Measurements from ENCODE around the gene PSAP. TPM values are rescaled to one million over a fixed set of nuclear protein-coding genes. Genes with fewer than 3 reads are reported as not detected.

PSAP gene
- total RNA-seq, 6 experiments from 2014 or later: 520 to 743 (median 570) TPM

DNA sequence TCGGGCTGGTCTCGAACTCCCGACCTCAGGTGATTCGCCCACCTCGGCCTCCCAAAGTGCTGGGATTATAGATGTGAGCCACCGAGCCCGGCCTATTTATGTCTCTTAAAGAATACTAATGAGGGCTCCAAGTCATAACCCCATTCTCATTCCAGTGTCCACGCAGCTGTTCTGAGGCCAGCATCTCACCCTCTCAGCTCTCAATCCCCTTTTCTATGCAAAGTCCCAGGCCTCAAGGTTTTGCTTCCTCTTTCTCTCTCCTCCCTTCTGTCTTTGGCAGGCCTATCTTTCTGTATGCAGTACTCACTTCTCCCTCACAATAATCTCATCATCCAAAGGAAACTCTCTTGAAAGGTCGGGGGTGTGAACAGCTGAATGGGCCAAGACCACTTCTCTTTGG lies 49.7 kb downstream of the PSAP start:
- no peak for ATAC-seq
- H3K4me1 ChIP-seq: peaks cover 0 to 5% (median 0%) of the 10 kb centered on the region in 4 donors
- H3K27me3 ChIP-seq: no peaks in the 10 kb centered on the region
- WGBS (ENCODE audit: insufficient coverage, low coverage, low lambda C conversion rate, missing lambda C conversion rate): 91% methylated on average over 9 of the region's 9 CpGs
- no peak for DNase-seq
- no peak for TF ChIP-seq POLR2A (IDR thresholded peaks at IDR 0.05)
- no peak for TF ChIP-seq CTCF (IDR thresholded peaks at IDR 0.05)
- no peak overlapping the region for H3K4me3 ChIP-seq
- no peak overlapping the region for H3K27ac ChIP-seq
- H3K9me3 ChIP-seq: no peaks in the 10 kb centered on the region
- intact Hi-C loops (cut with DNase I): no loop called here
- H3K36me3 ChIP-seq: no peaks in the 10 kb centered on the region

- Histone ChIP-seq H3K36me3 (no peaks in the 10 kb centered on the region), H3K27ac (no peak overlapping the region), H3K4me1 (peaks cover 0 to 5% (median 0%) of the 10 kb centered on the region in 4 donors), H3K27me3 (no peaks in the 10 kb centered on the region), H3K4me3 (no peak overlapping the region), H3K9me3 (no peaks in the 10 kb centered on the region)
- 0% methylated on average over 1 of the region's 3 CpGs for WGBS (ENCODE audit: insufficient coverage, low coverage, low lambda C conversion rate, missing lambda C conversion rate)
- DNase-seq: peak in 1 of 3 donors; percentile 75
- intact Hi-C loops (cut with DNase I): no loop called here
- TF ChIP-seq CTCF (IDR thresholded peaks at IDR 0.05) (no peak), POLR2A (IDR thresholded peaks at IDR 0.05) (no peak)
- peak; percentile 44 to 77 (median 66) for ATAC-seq
Measured at GRCh38 chr10:71799608-71800453, 51.2 kb downstream of the PSAP start.

DNA sequence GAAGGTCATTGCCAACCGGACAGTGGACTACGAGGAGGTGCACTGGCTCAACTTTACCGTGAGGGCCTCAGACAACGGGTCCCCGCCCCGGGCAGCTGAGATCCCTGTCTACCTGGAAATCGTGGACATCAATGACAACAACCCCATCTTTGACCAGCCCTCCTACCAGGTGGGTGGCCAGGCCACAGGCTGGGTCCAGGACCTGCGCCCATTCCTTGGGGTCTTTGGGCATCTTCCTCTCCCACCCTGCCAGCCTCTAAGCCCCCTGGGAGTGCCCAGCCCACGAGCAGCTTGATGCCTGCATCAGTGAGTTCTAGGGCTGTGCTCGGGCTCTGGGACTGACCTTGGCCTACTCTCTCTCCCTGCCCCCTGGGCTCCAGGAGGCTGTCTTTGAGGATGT lies 51.9 kb downstream of the PSAP start:
- Histone ChIP-seq H3K4me1 (peaks cover 0 to 5% (median 0%) of the 10 kb centered on the region in 4 donors), H3K4me3 (no peak overlapping the region), H3K27me3 (no peaks in the 10 kb centered on the region), H3K27ac (no peak overlapping the region), H3K9me3 (no peaks in the 10 kb centered on the region), H3K36me3 (no peaks in the 10 kb centered on the region)
- no CpG with 5 or more reads among the region's 10 CpGs for WGBS (ENCODE audit: insufficient coverage, low coverage, low lambda C conversion rate, missing lambda C conversion rate)
- DNase-seq: peak in 1 of 3 donors; percentile 39
- no peak for ATAC-seq
- intact Hi-C loops (cut with DNase I): no loop called here
- TF ChIP-seq CTCF (IDR thresholded peaks at IDR 0.05) (no peak), POLR2A (IDR thresholded peaks at IDR 0.05) (no peak)

- Histone ChIP-seq H3K9me3 (no peaks in the 10 kb centered on the region), H3K4me1 (peaks cover 0 to 5% (median 0%) of the 10 kb centered on the region in 4 donors), H3K27me3 (no peaks in the 10 kb centered on the region), H3K27ac (no peak overlapping the region), H3K4me3 (no peak overlapping the region), H3K36me3 (no peaks in the 10 kb centered on the region)
- WGBS (ENCODE audit: insufficient coverage, low coverage, low lambda C conversion rate, missing lambda C conversion rate): 90% methylated on average over 4 of the region's 6 CpGs
- no peak for TF ChIP-seq CTCF (IDR thresholded peaks at IDR 0.05)
- peak in 1 of 3 donors; percentile 41 for DNase-seq
- ATAC-seq: no peak
- intact Hi-C loops (cut with DNase I): no loop called here
Measured at GRCh38 chr10:71798308-71798624, 52.8 kb downstream of the PSAP start.

Measured in right lobe of liver (tissue), 6 donors.